IMR-90 (cell line): Measurements from ENCODE around the gene DIP2C. TPM values are rescaled to one million over a fixed set of nuclear protein-coding genes. Genes with fewer than 3 reads are reported as not detected.

Experiments
- ATAC-seq: fragments of 200-7000 bp; cut with Tn5 transposase; 2 replicates; pipeline ENCODE4 v1.9.1; 2020; ENCODE audit warnings: low read depth, mild to moderate bottlenecking, moderate library complexity
- BruUV-seq: library from RNA; stranded (reverse); fragments of 400-500 nt; replicated peaks from 2 replicates; lab custom pipeline; 2021; lab: Mats Ljungman, UMichigan
- CTCF ChIA-PET: fragments of 300-600 bp; formaldehyde crosslinking; extraction: SDS; loops from one replicate; lab custom pipeline; 2021; ENCODE audit warnings: antibody characterized with exemption; lab: Yijun Ruan, JAX
- POLR2A ChIA-PET: fragments of 300-600 bp; sonication (Branson Sonifier 250); formaldehyde crosslinking; loops from one replicate; lab custom pipeline; 2022; ENCODE audit warnings: antibody characterized with exemption; ENCODE audit not compliant: unreplicated experiment; lab: Charles Lee
- DNase-seq: peaks from one replicate; pipeline ENCODE4 v3.0.0; 2013
- H2AFZ ChIP-seq: replicated peaks from 2 replicates; pipeline ENCODE3; 2013; ENCODE audit warnings: low read length, mild to moderate bottlenecking; ENCODE audit not compliant: poor library complexity
- H2AK5ac ChIP-seq: 2 replicates; pipeline ENCODE4 v1.6.1; 2013; ENCODE audit warnings: low read depth, low read length, inconsistent platforms
- H2AK9ac ChIP-seq: replicated peaks from 2 replicates; pipeline ENCODE3; 2013; ENCODE audit warnings: mild to moderate bottlenecking, low read depth, low read length, moderate library complexity; ENCODE audit not compliant: poor library complexity
- H2BK120ac ChIP-seq: 2 replicates; pipeline ENCODE4 v1.6.1; 2013; ENCODE audit warnings: low read depth, low read length, inconsistent platforms
- H2BK15ac ChIP-seq: 3 replicates; pipeline ENCODE4 v1.6.1; 2013; ENCODE audit warnings: low read depth, low read length, inconsistent platforms
- H2BK20ac ChIP-seq: 2 replicates; pipeline ENCODE4 v1.6.1; 2013; ENCODE audit warnings: low read depth, mild to moderate bottlenecking, inconsistent platforms, low read length, moderate library complexity
- H2BK5ac ChIP-seq: 2 replicates; pipeline ENCODE4 v1.6.1; 2013; ENCODE audit warnings: mild to moderate bottlenecking, low read depth, low read length, inconsistent platforms; ENCODE audit not compliant: poor library complexity, severe bottlenecking
- H3K14ac ChIP-seq: replicated peaks from 2 replicates; pipeline ENCODE4 v1.6.1; 2013; ENCODE audit warnings: low read depth, low read length, inconsistent platforms
- H3K18ac ChIP-seq: 2 replicates; pipeline ENCODE4 v1.6.1; 2013; ENCODE audit warnings: low read depth, low read length, control low read depth
- H3K23ac ChIP-seq: 2 replicates; pipeline ENCODE4 v1.6.1; 2013; ENCODE audit warnings: low read depth, low read length, inconsistent platforms
- H3K27ac ChIP-seq: 2 replicates; pipeline ENCODE4 v1.5.1; 2013; ENCODE audit warnings: mild to moderate bottlenecking, control low read depth, low read length; ENCODE audit not compliant: insufficient read depth
- H3K27me3 ChIP-seq: 2 replicates; pipeline ENCODE4 v1.6.1; 2013; ENCODE audit warnings: low read length; ENCODE audit not compliant: control insufficient read depth, insufficient read depth
- H3K36me3 ChIP-seq: 2 replicates; pipeline ENCODE4 v1.6.1; 2013; ENCODE audit warnings: low read length, mixed read lengths; ENCODE audit not compliant: control insufficient read depth, insufficient read depth
- H3K4ac ChIP-seq: 2 replicates; pipeline ENCODE4 v1.6.1; 2013; ENCODE audit warnings: low read depth, low read length, inconsistent platforms
- H3K4me1 ChIP-seq: 2 replicates; pipeline ENCODE4 v1.6.1; 2013; ENCODE audit warnings: low read length, mixed read lengths; ENCODE audit not compliant: control insufficient read depth, insufficient read depth
- H3K4me2 ChIP-seq: 2 replicates; pipeline ENCODE4 v1.6.1; 2013; ENCODE audit warnings: low read depth, mild to moderate bottlenecking, control low read depth, low read length, moderate library complexity
- H3K4me3 ChIP-seq: 2 replicates; pipeline ENCODE4 v1.5.1; 2013; ENCODE audit warnings: low read depth, mild to moderate bottlenecking, control low read depth, low read length, moderate library complexity; ENCODE audit not compliant: insufficient read depth
- H3K56ac ChIP-seq: 2 replicates; pipeline ENCODE4 v1.6.1; 2013; ENCODE audit warnings: low read length, inconsistent platforms; ENCODE audit not compliant: insufficient read depth; ENCODE audit errors: extremely low read depth
- H3K79me1 ChIP-seq, 2 experiments: 2 replicates each; pipeline ENCODE4 v1.6.1; 2013; ENCODE audit warnings: low read length in 2 of 2, inconsistent platforms in 1 of 2, low read depth in 1 of 2
- H3K9ac ChIP-seq: 2 replicates; pipeline ENCODE4 v1.6.1; 2013; ENCODE audit warnings: low read depth, low read length, control low read depth
- H3K9me1 ChIP-seq: 2 replicates; pipeline ENCODE4 v1.6.1; 2013; ENCODE audit warnings: low read length, inconsistent platforms; ENCODE audit not compliant: insufficient read depth
- H3K9me3 ChIP-seq: 2 replicates; pipeline ENCODE4 v1.6.1; 2013; ENCODE audit warnings: low read length; ENCODE audit not compliant: control insufficient read depth, insufficient read depth
- H4K20me1 ChIP-seq: 2 replicates; pipeline ENCODE4 v1.6.1; 2013; ENCODE audit warnings: low read length, inconsistent platforms; ENCODE audit not compliant: insufficient read depth
- H4K5ac ChIP-seq: 2 replicates; pipeline ENCODE4 v1.6.1; 2013; ENCODE audit warnings: mild to moderate bottlenecking, low read depth, low read length, control low read depth
- H4K8ac ChIP-seq, 2 experiments: 2 replicates each; pipeline ENCODE4 v1.6.1; 2013; ENCODE audit warnings: low read depth in 2 of 2, low read length in 2 of 2, control low read depth in 1 of 2, inconsistent platforms in 1 of 2
- H4K91ac ChIP-seq: 2 replicates; pipeline ENCODE4 v1.6.1; 2013; ENCODE audit warnings: low read depth, low read length, inconsistent platforms; ENCODE audit not compliant: insufficient read depth
- BHLHE40 ChIP-seq: fragments of 150-350 bp; IDR thresholded peaks from 2 replicates; pipeline ENCODE4 v1.6.1; 2016; ENCODE audit warnings: mild to moderate bottlenecking, low read depth, low read length
- CEBPB ChIP-seq: IDR thresholded peaks from 2 replicates; pipeline ENCODE4 v1.6.1; 2012; ENCODE audit warnings: low read depth, low read length, improper control_type of control experiment
- MAFK ChIP-seq: IDR thresholded peaks from 2 replicates; pipeline ENCODE4 v1.6.1; 2012; ENCODE audit warnings: low read depth, low read length, improper control_type of control experiment
- MAZ ChIP-seq: IDR thresholded peaks from 2 replicates; pipeline ENCODE4 v1.6.1; 2012; ENCODE audit warnings: low read depth, mild to moderate bottlenecking, low read length, improper control_type of control experiment, moderate library complexity, borderline replicate concordance
- MXI1 ChIP-seq: IDR thresholded peaks from 2 replicates; pipeline ENCODE4 v1.6.1; 2012; ENCODE audit warnings: low read depth, mild to moderate bottlenecking, low read length, moderate library complexity, borderline replicate concordance
- POLR2A ChIP-seq: IDR thresholded peaks from 2 replicates; pipeline ENCODE4 v1.6.1; 2012; ENCODE audit warnings: mild to moderate bottlenecking, low read depth, low read length
- RFX5 ChIP-seq: IDR thresholded peaks from 2 replicates; pipeline ENCODE4 v1.8.0; 2012; ENCODE audit warnings: low read depth, mild to moderate bottlenecking, low read length, moderate library complexity
- WGBS, 2 experiments: methylation state at CpG; one replicate each; pipeline versions ENCODE4 v1.1.5 to v1.1.7; 2013; ENCODE audit warnings: missing lambda C conversion rate in 2 of 2; ENCODE audit not compliant: insufficient read length in 1 of 2; ENCODE audit errors: extremely low coverage in 2 of 2; 5-methylcytosine and 5-hydroxymethylcytosine counted together
- dilution Hi-C: fragments of 300-500 bp; cut with HindIII; formaldehyde crosslinking; loops from one replicate; pipeline ENCODE4 v1.14.3; 2018; ENCODE audit warnings: low sequenced_read_pairs; ENCODE audit not compliant: unreplicated experiment
- in situ Hi-C: fragments of 300-500 bp; cut with MboI; formaldehyde crosslinking; loops from 3 replicates; pipeline ENCODE4 v1.14.3; 2019; ENCODE audit warnings: low sequenced_read_pairs, inconsistent platforms, mixed read lengths
- intact Hi-C: fragments of 100-400 bp; cut with micrococcal nuclease; formaldehyde crosslinking; loops from 2 replicates; pipeline ENCODE4 v1.10.0; 2022
- polyA plus RNA-seq, 3 experiments: library from polyadenylated mRNA; depleted of rRNA; stranded (reverse); fragments of >200 nt; gene quantifications; 2 replicates each; pipeline ENCODE4 v1.2.3, GENCODE V29; 2012; ENCODE audit warnings: low replicate concordance in 1 of 3
- total RNA-seq: library from RNA; depleted of rRNA; stranded (reverse); fragments of >200 nt; gene quantifications from 2 replicates; pipeline ENCODE4 v1.2.3, GENCODE V29; 2012
- TF ChIP-seq, protein P1 (sequence below): fragments of 150-350 bp; IDR thresholded peaks from 2 replicates; pipeline ENCODE4 v1.6.1; 2017; ENCODE audit warnings: mild to moderate bottlenecking, antibody characterized with exemption, low read length, low read depth

Gene DIP2C
- total and polyA plus RNA-seq, 2 of the 4 experiments (the other 2 are of a cell fraction), result 8.6 to 17.3 TPM

DNA sequence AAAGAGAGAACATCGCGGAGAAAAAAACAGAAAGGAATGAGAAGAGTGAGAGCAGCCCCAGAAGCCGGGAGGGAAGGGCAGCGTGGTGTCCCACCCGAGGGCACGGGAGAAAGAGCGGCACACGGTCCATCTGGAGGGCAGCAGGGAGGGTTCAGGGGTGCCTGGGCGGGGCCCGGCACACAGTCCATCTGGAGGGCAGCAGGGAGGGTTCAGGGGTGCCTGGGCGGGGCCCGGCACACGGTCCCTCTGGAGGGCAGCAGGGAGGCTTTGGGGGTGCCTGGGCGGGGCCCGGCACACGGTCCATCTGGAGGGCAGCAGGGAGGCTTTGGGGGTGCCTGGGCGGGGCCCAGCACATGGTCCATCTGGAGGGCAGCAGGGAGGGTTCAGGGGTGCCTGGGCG is 381.8 kb downstream of the DIP2C start:
- in situ Hi-C loops, result no loop called here
- intact Hi-C loops, result no loop called here
- Histone ChIP-seq H2AFZ (no peak overlapping the region), H4K5ac (no peak overlapping the region), H3K4me1 (no peaks in the 10 kb centered on the region), H2AK9ac (no peak overlapping the region), H2BK15ac (no peak overlapping the region), H3K18ac (no peak overlapping the region), H3K9me3 (no peaks in the 10 kb centered on the region), H3K9ac (no peak overlapping the region), H3K36me3 (peaks cover 37% of the 10 kb centered on the region), H4K91ac (no peak overlapping the region), H3K4me3 (no peak overlapping the region), H2BK120ac (no peak overlapping the region), H2BK20ac (no peak overlapping the region), H2AK5ac (no peak overlapping the region), H4K20me1 (no peaks in the 10 kb centered on the region), H2BK5ac (no peak overlapping the region), H3K27ac (no peak overlapping the region), H3K9me1 (peaks cover 24% of the 10 kb centered on the region), H3K79me1 (peaks cover 0 to 31% of the 10 kb centered on the region in 2 experiments), H3K14ac (no peak overlapping the region), H3K56ac (no peak overlapping the region), H3K27me3 (no peaks in the 10 kb centered on the region), H3K4ac (no peak overlapping the region), H3K4me2 (no peak overlapping the region), H4K8ac (no peak overlapping the region), H3K23ac (no peak overlapping the region)
- POLR2A ChIA-PET, result no interaction called here
- TF ChIP-seq BHLHE40, result no peak
- TF ChIP-seq MAZ, result no peak
- TF ChIP-seq MXI1, result no peak
- TF ChIP-seq, protein P1, sequence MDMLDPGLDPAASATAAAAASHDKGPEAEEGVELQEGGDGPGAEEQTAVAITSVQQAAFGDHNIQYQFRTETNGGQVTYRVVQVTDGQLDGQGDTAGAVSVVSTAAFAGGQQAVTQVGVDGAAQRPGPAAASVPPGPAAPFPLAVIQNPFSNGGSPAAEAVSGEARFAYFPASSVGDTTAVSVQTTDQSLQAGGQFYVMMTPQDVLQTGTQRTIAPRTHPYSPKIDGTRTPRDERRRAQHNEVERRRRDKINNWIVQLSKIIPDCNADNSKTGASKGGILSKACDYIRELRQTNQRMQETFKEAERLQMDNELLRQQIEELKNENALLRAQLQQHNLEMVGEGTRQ, result no peak
- no peak for TF ChIP-seq MAFK
- no peak for TF ChIP-seq RFX5
- no peak for TF ChIP-seq POLR2A
- no peak for TF ChIP-seq CEBPB
- BruUV-seq, result no TSS peak
- CTCF ChIA-PET, result no interaction called here
- WGBS, 2 experiments, result 93% methylated on average over 9 of the region's 18 CpGs; no CpG with 5 or more reads in 1 of the 2 experiments
- DNase-seq (no peak), ATAC-seq (no peak)
- dilution Hi-C loops, result no loop called here
